HepG2 (cell line): Measurements from ENCODE around the gene L3MBTL4. TPM values are rescaled to one million over a fixed set of nuclear protein-coding genes. Genes with fewer than 3 reads are reported as not detected.
A peak's percentile ranks its signal among the peaks of the same experiment; 100 is the strongest.

Experiments
- DDIT3 ChIP-seq: sonication (generic); formaldehyde crosslinking; IDR thresholded peaks from 2 replicates; pipeline ENCODE4 v1.4.0; 2020; ENCODE audit warnings: mild to moderate bottlenecking, missing genetic modification reagents
- ETV5 ChIP-seq: IDR thresholded peaks from 2 replicates; pipeline ENCODE4 v1.6.1; 2018; ENCODE audit warnings: missing biosample characterization, missing genetic modification reagents, inconsistent platforms, borderline replicate concordance
- HNF1B ChIP-seq: sonication (generic); formaldehyde crosslinking; IDR thresholded peaks from 2 replicates; pipeline ENCODE4 v1.5.1; 2020; ENCODE audit warnings: mild to moderate bottlenecking, moderate library complexity, missing genetic modification reagents
- PAXIP1 ChIP-seq: sonication (generic); formaldehyde crosslinking; conservative IDR thresholded peaks from 2 replicates; pipeline ENCODE4 v1.4.0; 2020; ENCODE audit warnings: mild to moderate bottlenecking, missing genetic modification reagents, moderate library complexity
- PLSCR1 ChIP-seq: sonication (generic); formaldehyde crosslinking; IDR thresholded peaks from 2 replicates; pipeline ENCODE4 v1.5.0; 2020; ENCODE audit warnings: missing genetic modification reagents, mild to moderate bottlenecking, borderline replicate concordance
- RNF2 ChIP-seq: fragments of 450-650 bp; conservative IDR thresholded peaks from 2 replicates; pipeline ENCODE4 v1.6.1; 2016; ENCODE audit warnings: low read depth
- SOX6 ChIP-seq, 2 experiments: fragments of 450-650 bp in 1 of 2; sonication (generic) in 1 of 2; formaldehyde crosslinking in 1 of 2; IDR thresholded peaks; 2 replicates each; pipeline versions ENCODE4 v1.4.0 to v1.6.1; 2017 to 2020; ENCODE audit warnings: antibody characterized with exemption in 1 of 2, mild to moderate bottlenecking in 1 of 2, missing genetic modification reagents in 1 of 2
- TFAP4 ChIP-seq: sonication (generic); IDR thresholded peaks from 2 replicates; pipeline ENCODE4 v1.6.1; 2016; ENCODE audit warnings: low read depth, borderline replicate concordance
- ZKSCAN5 ChIP-seq: sonication (generic); formaldehyde crosslinking; IDR thresholded peaks from 2 replicates; pipeline ENCODE4 v1.5.1; 2020; ENCODE audit warnings: mild to moderate bottlenecking, missing genetic modification reagents
- ZNF646 ChIP-seq: sonication (generic); formaldehyde crosslinking; IDR thresholded peaks from 2 replicates; pipeline ENCODE4 v1.9.0; 2021; ENCODE audit warnings: mild to moderate bottlenecking, missing genetic modification reagents
- ZNF710 ChIP-seq: sonication (generic); formaldehyde crosslinking; IDR thresholded peaks from 2 replicates; pipeline ENCODE4 v1.5.0; 2020; ENCODE audit warnings: mild to moderate bottlenecking, missing genetic modification reagents, borderline replicate concordance
- ZNF788 ChIP-seq: sonication (generic); formaldehyde crosslinking; IDR thresholded peaks from 2 replicates; pipeline ENCODE4 v1.5.0; 2020; ENCODE audit warnings: mild to moderate bottlenecking, missing genetic modification reagents, borderline replicate concordance
- polyA plus RNA-seq, 8 experiments: library from polyadenylated mRNA; depleted of rRNA in 3 of 8; stranded (reverse) in 7 of 8; unstranded in 1 of 8; fragments of >200 nt; fragmentation: Illumina TruSeq in 4 of 8; extraction: Trizol in 4 of 8; gene quantifications; 2 replicates each; pipeline versions ENCODE4 v1.2.1 to v1.2.3, GENCODE V29; 2011 to 2016; ENCODE audit warnings: low read depth in 4 of 8, missing spikeins in 1 of 8, mixed read lengths in 1 of 8; ENCODE audit not compliant: insufficient read depth in 1 of 8
- total RNA-seq, 5 experiments: library from RNA; depleted of rRNA; stranded (reverse); fragments of >200 nt; fragmentation: Illumina TruSeq; extraction: Trizol; gene quantifications; 2 replicates each; pipeline ENCODE4 v1.2.3, GENCODE V29; 2016; ENCODE audit warnings: low read depth in 1 of 5

Gene L3MBTL4
- total and polyA plus RNA-seq, 2 of the 13 experiments (the other 11 are each of a cell fraction or from before 2014, with no cell fraction given): 10.8 to 13.3 TPM

GRCh38 chr18:5969989-5970403 is 444.7 kb downstream of the L3MBTL4 start (continued):
- TF ChIP-seq ZNF646 (CRISPR knock-in tag) (no peak), ETV5 (CRISPR knock-in tag) (peak; percentile 98), PLSCR1 (CRISPR knock-in tag) (no peak), ZKSCAN5 (CRISPR knock-in tag) (no peak), SOX6 (IDR thresholded peaks at IDR 0.05) (no peak), SOX6 (CRISPR knock-in tag; IDR thresholded peaks at IDR 0.05) (peak; percentile 96), TFAP4 (peak; percentile 85), ZNF710 (CRISPR knock-in tag) (peak; percentile 74; the same call in 1 of the 2 replicates), PAXIP1 (CRISPR knock-in tag) (peak; percentile 96), ZNF788 (CRISPR knock-in tag) (peak; percentile 52; the same call in 1 of the 2 replicates), RNF2 (no peak), HNF1B (peak; percentile 76), DDIT3 (no peak)
